ENCODE data around the gene ADAM12.

The ADAM12 gene

DNA sequence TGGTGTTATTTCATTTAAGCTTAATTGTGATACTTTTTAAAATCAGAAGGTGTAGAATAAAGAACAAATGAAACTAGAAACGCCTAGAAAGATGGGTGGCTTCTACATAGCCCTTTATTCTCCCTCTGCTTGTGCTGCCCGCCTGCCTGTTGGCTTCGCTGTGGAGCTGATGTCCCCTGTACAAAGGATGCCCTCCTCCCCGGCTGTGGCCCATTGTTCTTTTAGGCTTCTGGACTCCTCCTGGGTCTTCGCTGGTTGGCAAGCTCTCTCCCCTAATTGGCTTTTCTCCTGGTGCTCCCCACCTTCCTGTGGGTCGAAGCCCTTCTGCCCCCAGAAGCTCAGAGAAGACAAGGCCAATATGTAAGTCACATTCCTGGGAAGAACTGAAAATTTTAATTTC, 393.7 kb downstream of the ADAM12 start:
- no peaks in the 10 kb centered on the region for H3K36me3 ChIP-seq (ENCODE audit: insufficient read depth, insufficient read length, low read length)
- peaks cover 8% of the 10 kb centered on the region; the same call in 1 of the 2 replicates for H3K9me3 ChIP-seq (ENCODE audit: insufficient read depth, low read length)
- H3K9ac ChIP-seq (ENCODE audit: insufficient read length, low read depth), result no peak overlapping the region
- peaks cover 3% of the 10 kb centered on the region for H3K4me1 ChIP-seq (ENCODE audit: insufficient read depth, insufficient read length)
- TF ChIP-seq SUZ12 (IDR thresholded peaks at IDR 0.05; ENCODE audit: extremely low read depth, insufficient read depth, insufficient read length) (no peak), YY1 (IDR thresholded peaks at IDR 0.05; ENCODE audit: insufficient read depth, insufficient read length) (no peak), ZNF274 (IDR thresholded peaks at IDR 0.05; ENCODE audit: low read depth, low read length) (no peak)
- no peak overlapping the region for H3K4me3 ChIP-seq (ENCODE audit: insufficient read length, low read depth)
- no peaks in the 10 kb centered on the region for H3K27me3 ChIP-seq (ENCODE audit: insufficient read depth, insufficient read length)
- DNase-seq (ENCODE audit: low read depth, low spot score), result no peak

DNA sequence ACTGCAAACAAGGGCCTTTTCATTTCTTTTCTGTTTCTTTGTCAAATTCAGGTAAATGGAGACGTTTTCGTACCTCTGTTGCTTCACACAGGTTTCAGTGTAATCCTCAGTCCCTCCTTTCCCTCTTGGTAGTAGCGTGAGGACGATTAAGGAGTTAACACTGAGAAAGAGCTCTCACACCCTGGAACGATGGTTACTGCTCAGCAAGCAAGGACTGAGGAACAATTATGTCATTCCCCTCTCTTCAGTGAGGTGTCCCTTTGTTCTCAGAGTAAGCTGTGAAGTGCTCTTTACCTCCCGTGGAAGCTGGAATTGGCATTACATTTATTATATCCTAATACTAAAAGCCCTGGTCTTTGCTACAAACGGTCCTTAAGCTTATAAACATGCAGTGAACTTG, 396.0 kb downstream of the ADAM12 start:
- no peak overlapping the region for H3K9ac ChIP-seq (ENCODE audit: insufficient read length, low read depth)
- DNase-seq (ENCODE audit: low read depth, low spot score), result no peak
- peaks cover 3% of the 10 kb centered on the region for H3K4me1 ChIP-seq (ENCODE audit: insufficient read depth, insufficient read length)
- H3K36me3 ChIP-seq (ENCODE audit: insufficient read depth, insufficient read length, low read length), result no peaks in the 10 kb centered on the region
- H3K27me3 ChIP-seq (ENCODE audit: insufficient read depth, insufficient read length), result no peaks in the 10 kb centered on the region
- TF ChIP-seq YY1 (IDR thresholded peaks at IDR 0.05; ENCODE audit: insufficient read depth, insufficient read length) (no peak), ZNF274 (IDR thresholded peaks at IDR 0.05; ENCODE audit: low read depth, low read length) (no peak), SUZ12 (IDR thresholded peaks at IDR 0.05; ENCODE audit: extremely low read depth, insufficient read depth, insufficient read length) (no peak)
- no peak overlapping the region for H3K4me3 ChIP-seq (ENCODE audit: insufficient read length, low read depth)
- peaks cover 8% of the 10 kb centered on the region; the same call in 1 of the 2 replicates for H3K9me3 ChIP-seq (ENCODE audit: insufficient read depth, low read length)

- Histone ChIP-seq H3K4me3 (ENCODE audit: insufficient read length, low read depth) (no peak overlapping the region), H3K36me3 (ENCODE audit: insufficient read depth, insufficient read length, low read length) (no peaks in the 10 kb centered on the region), H3K27me3 (ENCODE audit: insufficient read depth, insufficient read length) (no peaks in the 10 kb centered on the region), H3K4me1 (ENCODE audit: insufficient read depth, insufficient read length) (peaks cover 3% of the 10 kb centered on the region), H3K9ac (ENCODE audit: insufficient read length, low read depth) (no peak overlapping the region), H3K9me3 (ENCODE audit: insufficient read depth, low read length) (peaks cover 8% of the 10 kb centered on the region; the same call in 1 of the 2 replicates)
- DNase-seq (ENCODE audit: low read depth, low spot score), result no peak
- no peak for TF ChIP-seq YY1 (IDR thresholded peaks at IDR 0.05; ENCODE audit: insufficient read depth, insufficient read length)
- TF ChIP-seq SUZ12 (IDR thresholded peaks at IDR 0.05; ENCODE audit: extremely low read depth, insufficient read depth, insufficient read length), result no peak
- no peak for TF ChIP-seq ZNF274 (IDR thresholded peaks at IDR 0.05; ENCODE audit: low read depth, low read length)
Observed at GRCh38 chr10:125991392-125991791, 396.9 kb downstream of the ADAM12 start.

GRCh38 chr10:125990974-125991373, 397.3 kb downstream of the ADAM12 start:
- Histone ChIP-seq H3K9me3 (ENCODE audit: insufficient read depth, low read length) (peaks cover 8% of the 10 kb centered on the region; the same call in 1 of the 2 replicates), H3K27me3 (ENCODE audit: insufficient read depth, insufficient read length) (no peaks in the 10 kb centered on the region), H3K9ac (ENCODE audit: insufficient read length, low read depth) (no peak overlapping the region), H3K36me3 (ENCODE audit: insufficient read depth, insufficient read length, low read length) (no peaks in the 10 kb centered on the region), H3K4me3 (ENCODE audit: insufficient read length, low read depth) (no peak overlapping the region), H3K4me1 (ENCODE audit: insufficient read depth, insufficient read length) (peaks cover 3% of the 10 kb centered on the region)
- DNase-seq (ENCODE audit: low read depth, low spot score), result no peak
- no peak for TF ChIP-seq ZNF274 (IDR thresholded peaks at IDR 0.05; ENCODE audit: low read depth, low read length)
- TF ChIP-seq YY1 (IDR thresholded peaks at IDR 0.05; ENCODE audit: insufficient read depth, insufficient read length), result no peak
- no peak for TF ChIP-seq SUZ12 (IDR thresholded peaks at IDR 0.05; ENCODE audit: extremely low read depth, insufficient read depth, insufficient read length)

- Histone ChIP-seq H3K4me3 (ENCODE audit: insufficient read length, low read depth) (no peak overlapping the region), H3K9me3 (ENCODE audit: insufficient read depth, low read length) (peaks cover 8% of the 10 kb centered on the region; the same call in 1 of the 2 replicates), H3K4me1 (ENCODE audit: insufficient read depth, insufficient read length) (peaks cover 3% of the 10 kb centered on the region), H3K9ac (ENCODE audit: insufficient read length, low read depth) (no peak overlapping the region), H3K27me3 (ENCODE audit: insufficient read depth, insufficient read length) (no peaks in the 10 kb centered on the region), H3K36me3 (ENCODE audit: insufficient read depth, insufficient read length, low read length) (no peaks in the 10 kb centered on the region)
- TF ChIP-seq ZNF274 (IDR thresholded peaks at IDR 0.05; ENCODE audit: low read depth, low read length) (no peak), SUZ12 (IDR thresholded peaks at IDR 0.05; ENCODE audit: extremely low read depth, insufficient read depth, insufficient read length) (no peak), YY1 (IDR thresholded peaks at IDR 0.05; ENCODE audit: insufficient read depth, insufficient read length) (no peak)
- DNase-seq (ENCODE audit: low read depth, low spot score), result no peak
Observed at GRCh38 chr10:125989791-125990190, 398.5 kb downstream of the ADAM12 start.

DNA sequence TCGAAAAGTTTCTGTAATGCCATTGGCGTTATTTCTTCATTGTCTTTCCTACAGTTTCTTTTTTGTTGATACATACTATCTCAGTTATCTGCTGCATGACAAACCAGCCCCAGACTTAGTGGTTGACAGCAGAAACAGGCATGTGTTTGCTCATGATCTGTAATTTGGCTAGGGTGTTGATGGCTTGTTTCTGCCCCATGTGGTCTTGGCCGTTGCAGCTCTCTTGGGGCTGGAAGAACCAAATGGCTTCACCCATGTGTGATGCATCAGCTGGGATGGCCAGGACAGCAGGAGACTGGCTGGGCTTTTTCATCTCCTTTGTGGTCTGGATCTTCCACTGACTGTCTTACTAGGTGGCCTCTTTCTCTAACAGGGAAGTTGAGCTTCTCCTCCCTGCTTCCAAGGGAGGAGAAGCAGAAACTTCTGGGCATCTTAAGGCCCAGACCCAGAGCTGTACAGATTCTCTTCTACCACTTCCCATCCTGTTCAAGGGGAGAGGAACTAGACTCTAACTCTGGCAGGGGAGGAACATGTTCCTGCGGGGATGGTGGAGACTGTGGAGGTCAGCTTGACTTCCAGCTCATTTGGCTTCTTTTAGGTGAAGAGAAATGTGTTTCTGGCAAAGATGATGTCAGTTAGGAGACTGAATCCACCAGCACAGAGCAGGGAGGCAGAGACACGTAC, 402.6 kb downstream of the ADAM12 start:
- H3K36me3 ChIP-seq (ENCODE audit: insufficient read depth, insufficient read length, low read length), result no peaks in the 10 kb centered on the region
- DNase-seq (ENCODE audit: low read depth, low spot score), result no peak
- no peak for TF ChIP-seq ZNF274 (IDR thresholded peaks at IDR 0.05; ENCODE audit: low read depth, low read length)
- TF ChIP-seq YY1 (IDR thresholded peaks at IDR 0.05; ENCODE audit: insufficient read depth, insufficient read length), result no peak
- TF ChIP-seq SUZ12 (IDR thresholded peaks at IDR 0.05; ENCODE audit: extremely low read depth, insufficient read depth, insufficient read length), result no peak
- H3K4me1 ChIP-seq (ENCODE audit: insufficient read depth, insufficient read length), result peaks cover 2% of the 10 kb centered on the region
- no peak overlapping the region for H3K4me3 ChIP-seq (ENCODE audit: insufficient read length, low read depth)
- no peak overlapping the region for H3K9ac ChIP-seq (ENCODE audit: insufficient read length, low read depth)
- H3K27me3 ChIP-seq (ENCODE audit: insufficient read depth, insufficient read length), result no peaks in the 10 kb centered on the region
- H3K9me3 ChIP-seq (ENCODE audit: insufficient read depth, low read length), result peaks cover 8% of the 10 kb centered on the region; the same call in 1 of the 2 replicates

GRCh38 chr10:125984865-125985495, 403.3 kb downstream of the ADAM12 start:
- Histone ChIP-seq H3K9me3 (ENCODE audit: insufficient read depth, low read length) (peaks cover 2% of the 10 kb centered on the region; the same call in 1 of the 2 replicates), H3K36me3 (ENCODE audit: insufficient read depth, insufficient read length, low read length) (no peaks in the 10 kb centered on the region), H3K27me3 (ENCODE audit: insufficient read depth, insufficient read length) (no peaks in the 10 kb centered on the region), H3K4me3 (ENCODE audit: insufficient read length, low read depth) (no peak overlapping the region), H3K4me1 (ENCODE audit: insufficient read depth, insufficient read length) (peaks cover 2% of the 10 kb centered on the region), H3K9ac (ENCODE audit: insufficient read length, low read depth) (no peak overlapping the region)
- no peak for DNase-seq (ENCODE audit: low read depth, low spot score)
- TF ChIP-seq ZNF274 (IDR thresholded peaks at IDR 0.05; ENCODE audit: low read depth, low read length) (no peak), SUZ12 (IDR thresholded peaks at IDR 0.05; ENCODE audit: extremely low read depth, insufficient read depth, insufficient read length) (no peak), YY1 (IDR thresholded peaks at IDR 0.05; ENCODE audit: insufficient read depth, insufficient read length) (no peak)

Data from NT2/D1 (cell line).